PC-3 (cell line): Measurements from ENCODE around the gene HSPB6. TPM values are rescaled to one million over a fixed set of nuclear protein-coding genes. Genes with fewer than 3 reads are reported as not detected.

Experiments used
- ATAC-seq: fragments of 200-7000 bp; cut with Tn5 transposase; 2 replicates; pipeline ENCODE4 v1.9.1; 2020; ENCODE audit warnings: mild to moderate bottlenecking, moderate library complexity
- BruUV-seq: library from RNA; stranded (reverse); fragments of 400-500 nt; replicated peaks from 2 replicates; lab custom pipeline; 2021; lab: Mats Ljungman, UMichigan
- CTCF ChIA-PET: fragments of 300-600 bp; sonication (Branson Sonifier 250); formaldehyde crosslinking; loops from one replicate; lab custom pipeline; 2022; ENCODE audit warnings: antibody characterized with exemption; lab: Charles Lee
- POLR2A ChIA-PET: fragments of 300-600 bp; sonication (Branson Sonifier 250); formaldehyde crosslinking; loops from one replicate; lab custom pipeline; 2022; ENCODE audit warnings: antibody characterized with exemption; ENCODE audit not compliant: unreplicated experiment; lab: Charles Lee
- DNase-seq: peaks from one replicate; pipeline ENCODE4 v3.0.0-alpha.2; 2015
- H2AFZ ChIP-seq: fragments of 300-600 bp; sonication (generic); 2 replicates; pipeline ENCODE4 v1.6.0; 2016; ENCODE audit warnings: antibody characterized with exemption, low read length
- H3F3A ChIP-seq: fragments of 300-600 bp; sonication (generic); one replicate; pipeline ENCODE4 v1.6.0; 2017; ENCODE audit warnings: antibody characterized with exemption, low read length, control low read depth, mild to moderate bottlenecking; ENCODE audit not compliant: unreplicated experiment
- H3K27ac ChIP-seq: fragments of 300-600 bp; sonication (generic); 2 replicates; pipeline ENCODE4 v1.5.1; 2016; ENCODE audit warnings: mild to moderate bottlenecking, low read length
- H3K27me3 ChIP-seq: fragments of 300-600 bp; sonication (generic); 2 replicates; pipeline ENCODE4 v1.6.1; 2016; ENCODE audit warnings: low read length, mixed read lengths
- H3K36me3 ChIP-seq: fragments of 300-600 bp; sonication (generic); 2 replicates; pipeline ENCODE4 v1.6.1; 2016; ENCODE audit warnings: low read depth, mixed run types, low read length, mixed read lengths
- H3K4me1 ChIP-seq: fragments of 300-600 bp; sonication (generic); 2 replicates; pipeline ENCODE4 v1.5.1; 2016; ENCODE audit warnings: low read length; ENCODE audit not compliant: insufficient read depth
- H3K4me2 ChIP-seq: fragments of 300-600 bp; sonication (generic); 2 replicates; pipeline ENCODE4 v1.6.0; 2016; ENCODE audit warnings: low read length
- H3K4me3 ChIP-seq: fragments of 300-600 bp; sonication (generic); 2 replicates; pipeline ENCODE4 v1.5.1; 2016; ENCODE audit warnings: mild to moderate bottlenecking, low read length, mixed read lengths
- H3K79me2 ChIP-seq: fragments of 300-600 bp; sonication (generic); 2 replicates; pipeline ENCODE4 v1.6.1; 2017; ENCODE audit warnings: low read length, mixed read lengths
- H3K9ac ChIP-seq: fragments of 300-600 bp; sonication (generic); 2 replicates; pipeline ENCODE4 v1.6.0; 2016; ENCODE audit warnings: mild to moderate bottlenecking, low read length
- H3K9me2 ChIP-seq: fragments of 300-600 bp; sonication (generic); replicated peaks from 2 replicates; pipeline ENCODE4 v1.6.1; 2016; ENCODE audit warnings: mixed run types, low read length, mixed read lengths
- H3K9me3 ChIP-seq: fragments of 300-600 bp; sonication (generic); 2 replicates; pipeline ENCODE4 v1.6.1; 2016; ENCODE audit warnings: low read length, mixed read lengths
- H4K20me1 ChIP-seq: fragments of 300-600 bp; sonication (generic); 2 replicates; pipeline ENCODE4 v1.6.1; 2016; ENCODE audit warnings: low read length, mixed read lengths
- EZH2 ChIP-seq: fragments of 300-600 bp; sonication (generic); IDR thresholded peaks from one replicate; pipeline ENCODE4 v1.6.1; 2017; ENCODE audit warnings: antibody characterized with exemption, mild to moderate bottlenecking, low read length; ENCODE audit not compliant: unreplicated experiment
- EZH2phosphoT487 ChIP-seq: fragments of 300-600 bp; sonication (generic); IDR thresholded peaks from 2 replicates; pipeline ENCODE4 v1.6.1; 2018; ENCODE audit warnings: mild to moderate bottlenecking, antibody characterized with exemption, low read length, borderline replicate concordance
- intact Hi-C: fragments of 100-400 bp; cut with micrococcal nuclease; formaldehyde crosslinking; loops from 2 replicates; pipeline ENCODE4 v1.9.0; 2023
- total RNA-seq: library from RNA; depleted of rRNA; stranded (reverse); fragments of >200 nt; gene quantifications from 2 replicates; pipeline ENCODE4 v1.2.3, GENCODE V29; 2014
- TF ChIP-seq, protein P1 (sequence below): fragments of 300-600 bp; sonication (generic); conservative IDR thresholded peaks from 2 replicates; pipeline ENCODE4 v1.5.1; 2017; ENCODE audit warnings: antibody characterized with exemption, low read depth, mild to moderate bottlenecking, low read length

Gene HSPB6
- total RNA-seq, 1 experiment from 2014 or later = not detected

- DNase-seq = peak; percentile 97
- Histone ChIP-seq H3F3A (no peaks in the 10 kb centered on the region), H3K9me2 (no peaks in the 10 kb centered on the region), H2AFZ (peak within 1 kb of the TSS; percentile 96), H3K36me3 (no peaks in the 10 kb centered on the region), H3K27ac (no peak within 1 kb of the TSS), H3K4me2 (peak within 1 kb of the TSS; percentile 97), H3K27me3 (no peaks in the 10 kb centered on the region), H3K4me3 (peak within 1 kb of the TSS; percentile 100), H3K9ac (peak within 1 kb of the TSS; percentile 89), H3K9me3 (no peaks in the 10 kb centered on the region), H4K20me1 (no peaks in the 10 kb centered on the region), H3K79me2 (peaks cover 26% of the 10 kb centered on the region), H3K4me1 (peaks cover 23% of the 10 kb centered on the region)
- intact Hi-C loops = loop anchor here (1.0 kb wide), 1 partner anchor 183 kb away; no protein-coding TSS in a partner anchor
- BruUV-seq = TSS peak; percentile 63
- POLR2A ChIA-PET = interaction anchor here (0.6 kb wide), 1 partner anchor 77 kb away, joined by 3 read pairs; no protein-coding TSS in a partner anchor
- TF ChIP-seq EZH2 = no peak
- no peak for TF ChIP-seq EZH2phosphoT487
- TF ChIP-seq, protein P1, sequence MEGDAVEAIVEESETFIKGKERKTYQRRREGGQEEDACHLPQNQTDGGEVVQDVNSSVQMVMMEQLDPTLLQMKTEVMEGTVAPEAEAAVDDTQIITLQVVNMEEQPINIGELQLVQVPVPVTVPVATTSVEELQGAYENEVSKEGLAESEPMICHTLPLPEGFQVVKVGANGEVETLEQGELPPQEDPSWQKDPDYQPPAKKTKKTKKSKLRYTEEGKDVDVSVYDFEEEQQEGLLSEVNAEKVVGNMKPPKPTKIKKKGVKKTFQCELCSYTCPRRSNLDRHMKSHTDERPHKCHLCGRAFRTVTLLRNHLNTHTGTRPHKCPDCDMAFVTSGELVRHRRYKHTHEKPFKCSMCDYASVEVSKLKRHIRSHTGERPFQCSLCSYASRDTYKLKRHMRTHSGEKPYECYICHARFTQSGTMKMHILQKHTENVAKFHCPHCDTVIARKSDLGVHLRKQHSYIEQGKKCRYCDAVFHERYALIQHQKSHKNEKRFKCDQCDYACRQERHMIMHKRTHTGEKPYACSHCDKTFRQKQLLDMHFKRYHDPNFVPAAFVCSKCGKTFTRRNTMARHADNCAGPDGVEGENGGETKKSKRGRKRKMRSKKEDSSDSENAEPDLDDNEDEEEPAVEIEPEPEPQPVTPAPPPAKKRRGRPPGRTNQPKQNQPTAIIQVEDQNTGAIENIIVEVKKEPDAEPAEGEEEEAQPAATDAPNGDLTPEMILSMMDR = no peak
- CTCF ChIA-PET = no interaction called here
- ATAC-seq = peak; percentile 83
These were observed 8.5 kb downstream of the HSPB6 start, which contains the start of gene LIN37 for GRCh38 chr19:35748106-35749020. TSS of gene LIN37 (plus strand) at chr19:35748576. CDS start at chr19:35748725, 149 bp downstream.

DNA sequence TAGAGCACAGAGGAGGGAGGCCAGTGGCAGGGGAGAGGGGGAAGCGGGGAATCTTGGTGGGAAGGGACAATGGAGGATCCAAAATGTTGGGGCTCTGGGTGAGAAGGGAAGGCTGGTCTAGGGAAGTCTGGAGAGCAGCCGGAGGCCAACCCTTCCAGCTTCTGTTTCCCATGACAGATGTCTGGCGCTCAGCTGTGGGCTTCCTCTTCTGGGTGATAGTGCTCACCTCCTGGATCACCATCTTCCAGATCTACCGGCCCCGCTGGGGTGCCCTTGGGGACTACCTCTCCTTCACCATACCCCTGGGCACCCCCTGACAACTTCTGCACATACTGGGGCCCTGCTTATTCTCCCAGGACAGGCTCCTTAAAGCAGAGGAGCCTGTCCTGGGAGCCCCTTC lies 10.3 kb downstream of the HSPB6 start:
- H3K9me3 ChIP-seq = no peaks in the 10 kb centered on the region
- DNase-seq = no peak
- no peak for ATAC-seq
- H3K36me3 ChIP-seq = no peaks in the 10 kb centered on the region
- ChIA-PET CTCF (no interaction called here), POLR2A (no interaction called here)
- no peaks in the 10 kb centered on the region for H3K27me3 ChIP-seq
- BruUV-seq = no TSS peak
- H3K27ac ChIP-seq = no peak overlapping the region
- peaks cover 26% of the 10 kb centered on the region for H3K79me2 ChIP-seq
- H3K4me3 ChIP-seq = peak overlapping the region; percentile 90
- H3K4me2 ChIP-seq = peak overlapping the region; percentile 96
- H3K4me1 ChIP-seq = peaks cover 23% of the 10 kb centered on the region
- H3K9ac ChIP-seq = peak overlapping the region; percentile 96
- H4K20me1 ChIP-seq = no peaks in the 10 kb centered on the region
- intact Hi-C loops = no loop called here
- TF ChIP-seq EZH2phosphoT487 = no peak
- no peak for TF ChIP-seq EZH2
- TF ChIP-seq, protein P1 = no peak
- no peaks in the 10 kb centered on the region for H3F3A ChIP-seq
- no peak overlapping the region for H2AFZ ChIP-seq
- H3K9me2 ChIP-seq = no peaks in the 10 kb centered on the region

GRCh38 chr19:35746087-35746462 lies 10.8 kb downstream of the HSPB6 start:
- no peaks in the 10 kb centered on the region for H3F3A ChIP-seq
- intact Hi-C loops = no loop called here
- peak overlapping the region; percentile 96 for H3K9ac ChIP-seq
- H3K4me3 ChIP-seq = peak overlapping the region; percentile 90
- no peaks in the 10 kb centered on the region for H3K27me3 ChIP-seq
- peak overlapping the region; percentile 96 for H3K4me2 ChIP-seq
- H3K9me3 ChIP-seq = no peaks in the 10 kb centered on the region
- DNase-seq (no peak), ATAC-seq (no peak)
- no peaks in the 10 kb centered on the region for H4K20me1 ChIP-seq
- TF ChIP-seq EZH2 (no peak), EZH2phosphoT487 (no peak)
- TF ChIP-seq, protein P1 = no peak
- peaks cover 23% of the 10 kb centered on the region for H3K4me1 ChIP-seq
- no peaks in the 10 kb centered on the region for H3K9me2 ChIP-seq
- no TSS peak for BruUV-seq
- H2AFZ ChIP-seq = peak overlapping the region; percentile 69
- CTCF ChIA-PET = no interaction called here
- POLR2A ChIA-PET = no interaction called here
- peaks cover 26% of the 10 kb centered on the region for H3K79me2 ChIP-seq
- no peak overlapping the region for H3K27ac ChIP-seq
- H3K36me3 ChIP-seq = no peaks in the 10 kb centered on the region
